ENCODE data around the gene EIF2B5.
A peak's percentile ranks its signal among the peaks of the same experiment; 100 is the strongest.

EIF2B5 gene

GRCh38 chr3:184132945-184133344 lies 2.2 kb upstream of the EIF2B5 start:
- Histone ChIP-seq H3K27me3 (ENCODE audit: control insufficient read depth, insufficient read depth, low read length) (no peaks in the 10 kb centered on the region), H3K4me1 (ENCODE audit: control insufficient read depth, insufficient read depth, low read length) (peaks cover 5% of the 10 kb centered on the region), H3K9ac (ENCODE audit: low read length) (no peak overlapping the region), H3K9me3 (ENCODE audit: control insufficient read depth, low read length) (no peaks in the 10 kb centered on the region), H3K4me3 (ENCODE audit: low read length) (no peak overlapping the region), H3K36me3 (ENCODE audit: control insufficient read depth, insufficient read depth, low read length) (no peaks in the 10 kb centered on the region)

- Histone ChIP-seq H3K9me3 (ENCODE audit: control insufficient read depth, low read length) (no peaks in the 10 kb centered on the region), H3K9ac (ENCODE audit: low read length) (peak overlapping the region; percentile 92), H3K4me3 (ENCODE audit: low read length) (peak overlapping the region; percentile 81), H3K27me3 (ENCODE audit: control insufficient read depth, insufficient read depth, low read length) (no peaks in the 10 kb centered on the region), H3K4me1 (ENCODE audit: control insufficient read depth, insufficient read depth, low read length) (peaks cover 5% of the 10 kb centered on the region), H3K36me3 (ENCODE audit: control insufficient read depth, insufficient read depth, low read length) (no peaks in the 10 kb centered on the region)
These were observed 1.1 kb upstream of the EIF2B5 start for GRCh38 chr3:184133840-184134745.

- peaks cover 5% of the 10 kb centered on the region for H3K4me1 ChIP-seq (ENCODE audit: control insufficient read depth, insufficient read depth, low read length)
- no peaks in the 10 kb centered on the region for H3K27me3 ChIP-seq (ENCODE audit: control insufficient read depth, insufficient read depth, low read length)
- H3K9ac ChIP-seq (ENCODE audit: low read length), result peak overlapping the region; percentile 92
- H3K36me3 ChIP-seq (ENCODE audit: control insufficient read depth, insufficient read depth, low read length), result no peaks in the 10 kb centered on the region
- no peaks in the 10 kb centered on the region for H3K9me3 ChIP-seq (ENCODE audit: control insufficient read depth, low read length)
- peak overlapping the region; percentile 81 for H3K4me3 ChIP-seq (ENCODE audit: low read length)
These were observed 411 bp upstream of the EIF2B5 start for GRCh38 chr3:184134746-184135148.

GRCh38 chr3:184135911-184136260 lies 728 bp downstream of the EIF2B5 start:
- Histone ChIP-seq H3K4me1 (ENCODE audit: control insufficient read depth, insufficient read depth, low read length) (peaks cover 5% of the 10 kb centered on the region), H3K9ac (ENCODE audit: low read length) (peak overlapping the region; percentile 92), H3K27me3 (ENCODE audit: control insufficient read depth, insufficient read depth, low read length) (no peaks in the 10 kb centered on the region), H3K36me3 (ENCODE audit: control insufficient read depth, insufficient read depth, low read length) (no peaks in the 10 kb centered on the region), H3K9me3 (ENCODE audit: control insufficient read depth, low read length) (no peaks in the 10 kb centered on the region), H3K4me3 (ENCODE audit: low read length) (peak overlapping the region; percentile 81)

GRCh38 chr3:184140436-184140835 lies 5.3 kb downstream of the EIF2B5 start:
- H3K9ac ChIP-seq (ENCODE audit: low read length), result no peak overlapping the region
- H3K9me3 ChIP-seq (ENCODE audit: control insufficient read depth, low read length), result no peaks in the 10 kb centered on the region
- no peaks in the 10 kb centered on the region for H3K27me3 ChIP-seq (ENCODE audit: control insufficient read depth, insufficient read depth, low read length)
- H3K4me1 ChIP-seq (ENCODE audit: control insufficient read depth, insufficient read depth, low read length), result peaks cover 5% of the 10 kb centered on the region
- H3K36me3 ChIP-seq (ENCODE audit: control insufficient read depth, insufficient read depth, low read length), result peaks cover 10% of the 10 kb centered on the region
- H3K4me3 ChIP-seq (ENCODE audit: low read length), result no peak overlapping the region

GRCh38 chr3:184142199-184142598 lies 7.0 kb downstream of the EIF2B5 start:
- H3K9me3 ChIP-seq (ENCODE audit: control insufficient read depth, low read length), result no peaks in the 10 kb centered on the region
- H3K27me3 ChIP-seq (ENCODE audit: control insufficient read depth, insufficient read depth, low read length), result no peaks in the 10 kb centered on the region
- no peak overlapping the region for H3K4me3 ChIP-seq (ENCODE audit: low read length)
- peaks cover 10% of the 10 kb centered on the region for H3K36me3 ChIP-seq (ENCODE audit: control insufficient read depth, insufficient read depth, low read length)
- H3K9ac ChIP-seq (ENCODE audit: low read length), result no peak overlapping the region
- H3K4me1 ChIP-seq (ENCODE audit: control insufficient read depth, insufficient read depth, low read length), result no peaks in the 10 kb centered on the region

- Histone ChIP-seq H3K4me1 (ENCODE audit: control insufficient read depth, insufficient read depth, low read length) (no peaks in the 10 kb centered on the region), H3K27me3 (ENCODE audit: control insufficient read depth, insufficient read depth, low read length) (no peaks in the 10 kb centered on the region), H3K9ac (ENCODE audit: low read length) (no peak overlapping the region), H3K36me3 (ENCODE audit: control insufficient read depth, insufficient read depth, low read length) (peaks cover 10% of the 10 kb centered on the region), H3K9me3 (ENCODE audit: control insufficient read depth, low read length) (no peaks in the 10 kb centered on the region), H3K4me3 (ENCODE audit: low read length) (no peak overlapping the region)
These were observed 8.2 kb downstream of the EIF2B5 start for GRCh38 chr3:184143327-184143726.

GRCh38 chr3:184144505-184144904 lies 9.3 kb downstream of the EIF2B5 start:
- H3K4me3 ChIP-seq (ENCODE audit: low read length), result no peak overlapping the region
- no peaks in the 10 kb centered on the region for H3K4me1 ChIP-seq (ENCODE audit: control insufficient read depth, insufficient read depth, low read length)
- H3K9ac ChIP-seq (ENCODE audit: low read length), result no peak overlapping the region
- H3K9me3 ChIP-seq (ENCODE audit: control insufficient read depth, low read length), result no peaks in the 10 kb centered on the region
- H3K36me3 ChIP-seq (ENCODE audit: control insufficient read depth, insufficient read depth, low read length), result peaks cover 10% of the 10 kb centered on the region
- H3K27me3 ChIP-seq (ENCODE audit: control insufficient read depth, insufficient read depth, low read length), result no peaks in the 10 kb centered on the region

- peaks cover 10% of the 10 kb centered on the region for H3K36me3 ChIP-seq (ENCODE audit: control insufficient read depth, insufficient read depth, low read length)
- H3K27me3 ChIP-seq (ENCODE audit: control insufficient read depth, insufficient read depth, low read length), result no peaks in the 10 kb centered on the region
- no peak overlapping the region for H3K9ac ChIP-seq (ENCODE audit: low read length)
- H3K4me1 ChIP-seq (ENCODE audit: control insufficient read depth, insufficient read depth, low read length), result no peaks in the 10 kb centered on the region
- H3K4me3 ChIP-seq (ENCODE audit: low read length), result no peak overlapping the region
- H3K9me3 ChIP-seq (ENCODE audit: control insufficient read depth, low read length), result no peaks in the 10 kb centered on the region
These were observed 10.0 kb downstream of the EIF2B5 start for GRCh38 chr3:184145111-184145524.

- no peak overlapping the region for H3K4me3 ChIP-seq (ENCODE audit: low read length)
- H3K4me1 ChIP-seq (ENCODE audit: control insufficient read depth, insufficient read depth, low read length), result no peaks in the 10 kb centered on the region
- H3K9me3 ChIP-seq (ENCODE audit: control insufficient read depth, low read length), result no peaks in the 10 kb centered on the region
- no peaks in the 10 kb centered on the region for H3K27me3 ChIP-seq (ENCODE audit: control insufficient read depth, insufficient read depth, low read length)
- peaks cover 10% of the 10 kb centered on the region for H3K36me3 ChIP-seq (ENCODE audit: control insufficient read depth, insufficient read depth, low read length)
- no peak overlapping the region for H3K9ac ChIP-seq (ENCODE audit: low read length)
These were observed 10.7 kb downstream of the EIF2B5 start for GRCh38 chr3:184145751-184146270.

GRCh38 chr3:184148076-184148475 lies 12.9 kb downstream of the EIF2B5 start:
- H3K9me3 ChIP-seq (ENCODE audit: control insufficient read depth, low read length), result no peaks in the 10 kb centered on the region
- no peak overlapping the region for H3K4me3 ChIP-seq (ENCODE audit: low read length)
- no peaks in the 10 kb centered on the region for H3K4me1 ChIP-seq (ENCODE audit: control insufficient read depth, insufficient read depth, low read length)
- H3K36me3 ChIP-seq (ENCODE audit: control insufficient read depth, insufficient read depth, low read length), result peaks cover 10% of the 10 kb centered on the region
- H3K27me3 ChIP-seq (ENCODE audit: control insufficient read depth, insufficient read depth, low read length), result no peaks in the 10 kb centered on the region
- no peak overlapping the region for H3K9ac ChIP-seq (ENCODE audit: low read length)

GRCh38 chr3:184149123-184149522 lies 14.0 kb downstream of the EIF2B5 start:
- H3K4me1 ChIP-seq (ENCODE audit: control insufficient read depth, insufficient read depth, low read length), result no peaks in the 10 kb centered on the region
- no peak overlapping the region for H3K4me3 ChIP-seq (ENCODE audit: low read length)
- no peak overlapping the region for H3K9ac ChIP-seq (ENCODE audit: low read length)
- no peaks in the 10 kb centered on the region for H3K27me3 ChIP-seq (ENCODE audit: control insufficient read depth, insufficient read depth, low read length)
- peaks cover 4% of the 10 kb centered on the region for H3K36me3 ChIP-seq (ENCODE audit: control insufficient read depth, insufficient read depth, low read length)
- no peaks in the 10 kb centered on the region for H3K9me3 ChIP-seq (ENCODE audit: control insufficient read depth, low read length)
